ENCODE measurements around the gene RABL2B.
A peak's percentile ranks its signal among the peaks of the same experiment; 100 is the strongest.
"Not testable (repeated sequence)": the region's sequence is repeated elsewhere in the genome, so short reads cannot be mapped to it uniquely, and the experiment has no call there.

Gene RABL2B

DNA sequence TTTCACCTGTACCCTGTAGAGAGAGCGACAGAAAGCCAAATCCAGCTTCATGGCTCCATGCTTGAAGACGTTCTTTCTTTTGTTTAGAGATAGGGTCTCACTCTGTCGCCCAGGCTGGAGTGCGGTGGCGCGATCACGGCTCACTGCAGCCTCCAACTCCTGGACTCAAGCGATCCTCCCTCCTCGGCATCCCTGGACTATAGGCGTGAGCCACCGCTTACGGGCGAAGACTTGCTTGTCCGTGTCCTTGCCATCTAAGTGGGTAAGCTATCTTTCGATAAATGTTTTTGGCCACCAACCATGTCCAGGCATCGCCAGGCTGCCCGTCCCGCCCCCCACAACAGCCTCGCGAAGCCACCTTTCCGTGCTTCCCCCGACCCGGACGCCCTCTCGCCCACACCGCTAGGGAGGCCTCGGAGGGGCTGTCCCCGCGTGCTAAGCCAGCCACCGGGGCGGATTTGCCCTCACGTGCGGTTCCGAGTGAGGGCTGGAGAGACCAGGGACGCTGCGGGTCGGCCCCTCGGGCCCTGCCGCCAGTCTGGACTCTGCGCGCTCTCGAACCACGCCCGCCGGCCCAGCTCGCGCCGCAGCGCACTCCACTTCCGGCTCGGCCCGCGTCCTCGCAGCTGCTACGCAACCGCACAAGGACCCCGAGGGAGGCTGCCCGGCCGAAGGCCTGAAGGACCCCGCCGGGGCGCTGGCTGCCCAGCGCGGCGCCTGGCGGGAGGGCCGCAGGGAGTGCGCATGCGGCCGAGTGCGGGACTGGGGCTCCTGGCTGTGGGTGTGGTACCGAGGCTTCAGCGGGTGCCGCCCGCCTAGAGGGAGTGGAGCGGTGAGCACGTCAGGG is at the start of gene RABL2B:
TSS of gene RABL2B (minus strand) at position 604 of the 847 bp plus-strand sequence. CDS start 1,342 bp downstream, outside the sequence.
- DNase-seq, result peak; percentile 78

DNA sequence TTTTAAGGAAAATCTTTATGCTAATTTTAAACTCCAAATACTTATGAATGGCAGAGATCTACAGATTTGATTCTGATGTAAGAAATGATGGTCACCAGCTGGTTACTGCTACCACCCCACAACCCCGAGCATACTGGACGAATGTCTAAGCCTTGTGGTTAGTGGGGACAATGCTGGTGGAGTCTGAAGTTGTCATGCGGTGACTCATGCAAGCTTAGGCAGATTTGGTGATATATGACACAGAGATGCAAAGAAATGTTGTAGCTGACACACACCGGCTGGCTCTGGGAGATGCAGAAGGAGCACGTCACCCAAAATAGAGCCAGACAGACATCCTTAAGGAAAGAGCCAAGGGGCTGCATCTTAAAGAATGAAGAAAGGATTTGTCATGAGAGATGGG is 3.5 kb upstream of the RABL2B start:
- not testable (repeated sequence) for DNase-seq

DNA sequence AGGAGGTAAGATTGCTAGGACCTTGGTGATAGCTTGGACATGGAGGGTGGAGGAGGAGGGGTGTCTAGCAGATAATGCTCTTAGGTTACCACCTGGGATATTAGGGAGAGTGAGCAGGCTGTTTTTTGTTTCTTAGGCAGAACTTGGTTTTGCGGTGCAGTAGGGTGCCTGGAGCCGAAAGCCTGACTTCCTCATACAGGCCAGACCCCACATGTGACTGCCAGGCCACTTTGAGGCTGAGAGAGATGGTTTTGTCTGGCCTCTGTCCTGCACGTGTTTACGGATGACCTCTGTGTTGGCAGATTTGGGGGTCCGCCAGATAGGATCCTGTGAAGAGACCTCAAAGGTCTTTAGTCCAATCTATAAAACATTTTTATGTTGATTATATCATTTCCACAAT is 1.9 kb upstream of the RABL2B start:
- not testable (repeated sequence) for DNase-seq

DNA sequence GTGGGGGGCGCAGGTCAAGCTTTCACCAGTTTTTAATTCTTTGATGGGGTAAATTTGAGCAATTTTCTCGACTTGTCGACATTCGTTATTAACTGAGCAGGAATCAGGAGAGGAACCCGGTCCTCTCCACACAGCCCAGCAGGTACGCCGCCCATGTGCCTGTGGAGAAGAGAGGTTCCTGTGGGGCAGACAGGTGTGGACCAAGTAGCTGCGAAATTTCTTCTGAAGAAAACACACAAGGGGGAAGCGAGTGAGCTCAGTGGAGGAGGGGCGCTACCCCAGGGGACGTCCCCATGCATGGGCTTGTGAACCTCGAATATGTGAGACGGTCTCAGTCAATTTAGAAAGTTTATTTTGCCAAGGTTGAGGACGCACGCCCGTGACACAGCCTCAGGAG is 442 bp upstream of the RABL2B start:
- DNase-seq, result not testable (repeated sequence)

DNA sequence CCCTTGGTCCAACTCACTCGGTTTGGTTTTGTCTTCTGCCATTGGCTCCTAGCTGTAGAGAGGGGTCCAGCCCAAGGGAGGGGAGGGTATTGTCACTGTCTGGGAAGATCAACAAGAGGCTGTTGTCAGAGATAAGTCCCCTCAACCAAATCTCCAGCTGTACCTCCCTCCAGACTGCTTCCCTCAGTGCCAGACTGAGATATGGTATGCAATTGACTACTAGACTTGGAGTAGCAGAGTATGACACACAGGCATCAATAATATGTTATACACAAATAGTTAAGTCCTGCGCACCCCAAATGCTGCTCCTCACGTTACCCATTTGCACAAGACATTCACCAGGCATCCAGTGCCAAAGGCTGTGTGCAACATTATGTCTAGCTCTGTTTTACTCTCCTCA is 1.2 kb downstream of the RABL2B start:
- DNase-seq, result not testable (repeated sequence)

DNA sequence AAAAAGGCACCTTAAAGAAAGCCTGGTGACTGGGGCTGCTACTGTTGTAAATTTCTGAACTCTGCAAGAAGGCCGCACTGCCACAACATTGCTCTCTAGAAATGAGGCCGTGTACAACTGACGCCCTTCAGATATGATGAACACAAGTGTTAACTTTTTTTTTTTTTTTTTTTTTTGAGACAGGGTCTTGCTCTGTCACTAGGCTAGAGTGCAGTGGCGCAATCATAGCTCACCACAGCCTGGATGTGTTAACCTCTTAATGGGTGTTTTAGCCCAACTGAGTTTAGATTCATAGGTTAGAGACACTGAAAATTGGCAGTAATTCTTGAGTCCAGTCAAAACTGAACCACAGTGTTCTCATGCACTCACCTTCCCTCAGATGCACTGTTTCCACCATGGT is 3.2 kb downstream of the RABL2B start:
- DNase-seq, result not testable (repeated sequence)

DNA sequence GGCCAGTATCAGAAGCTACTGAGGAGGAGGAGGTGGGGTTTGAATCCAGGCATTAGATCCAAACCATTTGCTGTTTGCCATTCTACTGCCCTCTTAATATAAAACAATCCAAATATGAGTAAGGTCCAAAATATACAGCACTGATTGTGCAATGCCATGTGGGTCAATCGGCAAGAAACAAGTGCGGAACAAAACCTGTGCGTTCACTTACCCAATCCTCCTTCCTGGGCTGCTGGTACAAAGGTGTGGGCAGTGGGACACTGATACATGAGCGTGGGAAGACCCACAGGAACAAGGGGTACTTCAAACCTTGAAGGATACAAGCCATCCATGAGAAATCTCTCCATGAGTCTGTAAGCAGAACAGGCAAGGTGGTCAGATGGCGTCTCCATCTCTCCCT is 5.8 kb downstream of the RABL2B start:
- DNase-seq, result not testable (repeated sequence)

DNA sequence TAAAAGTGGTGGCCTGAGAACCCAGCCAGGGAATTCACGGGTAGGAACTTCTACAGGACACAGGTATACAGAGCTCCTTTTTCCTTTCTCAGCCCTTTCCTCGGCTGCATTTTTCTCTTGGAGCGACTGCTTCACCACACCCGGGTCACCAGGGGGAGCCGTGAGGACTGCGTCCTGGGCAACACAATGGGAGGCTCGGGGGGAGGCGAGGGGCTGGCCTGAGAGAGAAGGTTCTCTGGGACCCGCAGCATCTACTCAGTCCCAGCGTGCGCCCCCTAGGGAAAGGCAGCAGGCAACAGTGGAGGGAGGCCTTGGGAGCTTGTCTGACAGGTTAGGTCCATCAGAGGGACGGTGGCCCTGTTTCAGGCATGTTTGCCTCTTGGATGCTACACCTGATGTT is 8.3 kb downstream of the RABL2B start:
- not testable (repeated sequence) for DNase-seq

DNA sequence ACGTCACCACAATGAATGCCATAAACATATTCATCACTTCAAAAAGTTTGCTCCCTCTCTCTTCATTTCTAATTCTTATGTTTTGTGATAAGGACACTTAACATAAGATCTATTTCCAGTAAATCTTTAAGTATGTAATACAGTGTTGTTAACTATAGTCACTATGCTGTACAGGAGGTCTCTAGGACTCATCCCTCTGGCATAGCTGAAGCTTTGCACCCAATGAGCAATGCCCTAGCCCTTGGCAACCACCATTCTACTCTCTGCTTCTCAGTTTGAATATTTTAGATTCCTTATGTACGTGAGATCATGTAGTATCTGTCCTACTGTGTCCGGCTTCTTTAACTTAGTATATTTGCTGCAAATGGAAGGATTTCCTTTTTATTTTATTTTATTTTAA is 19.1 kb downstream of the RABL2B start:
- not testable (repeated sequence) for DNase-seq

DNA sequence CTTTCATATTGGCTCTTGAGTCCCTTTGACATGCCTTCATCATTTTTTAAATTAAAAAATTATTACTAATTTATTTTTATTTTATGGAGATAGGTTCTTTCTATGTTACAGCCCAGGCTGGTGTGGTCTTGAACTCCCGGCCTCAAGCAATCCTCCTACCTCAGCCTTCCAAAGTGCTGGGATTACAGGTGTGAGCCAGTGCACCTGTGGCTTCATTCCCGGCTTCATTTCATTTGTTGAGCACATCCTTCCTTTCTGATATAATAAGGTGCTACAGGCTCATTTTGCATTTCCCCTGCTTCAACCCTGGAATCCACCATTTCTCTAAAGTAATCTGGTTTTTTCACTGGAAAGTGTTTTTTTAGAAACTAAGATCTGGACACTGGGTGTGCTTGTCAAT is 21.6 kb downstream of the RABL2B start:
- DNase-seq, result not testable (repeated sequence)

DNA sequence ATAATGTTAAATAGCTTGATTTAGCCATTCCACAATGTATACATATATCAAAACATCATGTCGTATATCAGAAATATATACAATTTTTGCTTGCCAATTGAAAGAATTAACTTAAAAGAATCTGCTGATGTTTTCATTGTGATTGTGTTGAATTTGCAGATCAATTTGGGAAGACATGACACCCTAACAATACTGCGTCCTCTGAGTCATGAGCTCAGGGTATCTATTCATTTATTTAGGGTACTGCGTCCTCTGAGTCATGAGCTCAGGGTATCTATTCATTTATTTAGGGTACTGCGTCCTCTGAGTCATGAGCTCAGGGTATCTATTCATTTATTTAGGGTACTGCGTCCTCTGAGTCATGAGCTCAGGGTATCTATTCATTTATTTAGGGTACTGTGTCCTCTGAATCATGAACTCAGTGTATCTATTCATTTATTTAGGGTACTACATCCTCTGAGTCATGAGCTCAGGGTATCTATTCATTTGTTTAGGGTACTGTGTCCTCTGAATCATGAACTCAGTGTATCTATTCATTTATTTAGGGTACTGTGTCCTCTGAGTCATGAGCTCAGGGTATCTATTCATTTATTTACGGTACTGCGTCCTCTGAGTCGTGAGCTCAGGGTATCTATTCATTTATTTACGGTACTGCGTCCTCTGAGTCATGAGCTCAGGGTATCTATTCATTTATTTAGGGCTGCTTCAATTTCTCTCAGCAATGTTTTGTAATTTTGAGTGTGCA is 23.7 kb downstream of the RABL2B start:
- not testable (repeated sequence) for DNase-seq

DNA sequence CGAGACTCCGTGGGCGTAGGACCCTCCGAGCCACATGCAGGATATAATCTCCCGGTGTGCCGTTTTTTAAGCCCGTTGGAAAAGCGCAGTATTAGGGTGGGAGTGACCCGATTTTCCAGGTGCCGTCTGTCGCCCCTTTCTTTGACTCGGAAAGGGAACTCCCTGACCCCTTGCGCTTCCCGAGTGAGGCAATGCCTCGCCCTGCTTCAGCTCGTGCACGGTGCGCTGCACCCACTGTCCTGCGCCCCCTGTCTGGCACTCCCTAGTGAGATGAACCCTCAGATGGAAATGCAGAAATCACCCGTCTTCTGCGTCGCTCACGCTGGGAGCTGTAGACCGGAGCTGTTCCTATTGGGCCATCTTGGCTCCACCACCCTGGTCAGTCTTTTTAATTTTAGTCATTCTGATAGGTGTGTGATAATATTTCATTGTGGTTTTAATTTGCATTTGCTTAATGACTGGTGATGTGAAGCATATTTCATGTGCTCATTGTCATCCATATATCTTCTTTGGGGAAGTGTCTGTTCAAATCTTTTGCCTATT is 26.4 kb downstream of the RABL2B start:
- not testable (repeated sequence) for DNase-seq

DNA sequence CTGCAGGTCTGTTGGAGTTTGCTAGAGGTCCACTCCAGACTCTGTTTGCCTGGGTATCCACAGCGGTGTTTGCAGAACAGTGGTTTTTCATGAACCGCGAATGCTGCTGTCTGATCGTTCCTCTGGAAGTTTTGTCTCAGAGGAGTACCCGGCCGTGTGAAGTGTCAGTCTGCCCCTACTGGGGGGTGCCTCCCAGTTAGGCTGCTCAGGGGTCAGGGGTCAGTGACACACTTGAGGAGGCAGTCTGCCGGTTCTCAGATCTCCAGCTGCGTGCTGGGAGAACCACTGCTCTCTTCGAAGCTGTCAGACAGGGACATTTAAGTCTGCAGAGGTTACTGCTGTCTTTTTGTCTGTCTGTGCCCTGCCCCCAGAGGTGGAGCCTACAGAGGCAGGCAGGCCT is 27.0 kb downstream of the RABL2B start:
- not testable (repeated sequence) for DNase-seq

DNA sequence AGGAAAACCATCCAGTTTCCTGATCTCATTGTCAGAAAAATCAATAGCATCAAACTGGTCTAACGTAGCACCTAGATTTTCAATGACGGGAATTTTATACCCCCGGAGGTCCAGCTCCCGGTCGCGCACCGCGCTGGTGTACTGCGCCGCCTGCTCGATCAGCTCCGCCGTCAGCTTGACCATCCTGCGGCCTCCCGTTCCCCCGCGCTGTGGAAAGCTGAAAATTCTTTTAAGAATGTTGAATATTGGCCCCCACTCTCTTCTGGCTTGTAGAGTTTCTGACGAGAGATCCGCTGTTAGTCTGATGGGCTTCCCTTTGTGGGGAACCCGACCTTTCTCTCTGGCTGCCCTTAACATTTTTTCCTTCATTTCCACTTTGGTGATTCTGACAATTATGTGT is 28.2 kb downstream of the RABL2B start:
- DNase-seq, result not testable (repeated sequence)

DNA sequence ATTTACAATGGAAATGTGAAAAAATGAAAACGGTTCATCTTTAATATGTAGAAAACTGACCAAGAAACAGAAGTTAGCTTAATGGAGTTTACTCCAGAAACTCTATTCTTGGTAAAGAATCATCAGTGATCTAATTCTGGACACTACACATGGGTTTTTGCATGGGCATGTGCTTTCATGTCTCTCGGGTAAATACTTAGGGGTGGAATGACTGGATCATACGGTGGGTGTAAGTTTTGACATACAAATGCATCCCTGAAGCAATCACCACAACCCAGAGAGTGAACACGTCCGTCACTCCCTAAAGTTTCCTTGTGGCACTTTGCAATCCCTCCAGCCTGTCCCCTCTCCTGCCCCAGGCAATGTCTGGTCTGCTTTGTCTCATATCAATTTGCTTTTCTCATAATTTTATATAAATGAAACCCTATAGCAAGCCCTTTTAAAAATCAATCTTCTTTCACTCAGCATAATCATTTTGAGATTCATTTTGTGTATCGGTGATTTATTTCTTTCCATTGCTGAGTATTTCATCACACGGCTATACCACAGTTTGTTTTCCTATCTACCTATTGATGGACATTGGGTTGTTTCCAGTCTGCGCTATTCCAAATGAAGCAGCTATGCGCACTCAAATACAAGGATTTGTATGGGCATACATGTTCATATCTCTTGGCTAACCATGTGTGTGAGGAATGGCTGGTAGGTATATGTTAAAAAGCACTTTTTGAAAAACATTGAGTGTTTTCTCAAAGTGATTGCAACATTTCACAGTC is 33.9 kb downstream of the RABL2B start:
- not testable (repeated sequence) for DNase-seq

DNA sequence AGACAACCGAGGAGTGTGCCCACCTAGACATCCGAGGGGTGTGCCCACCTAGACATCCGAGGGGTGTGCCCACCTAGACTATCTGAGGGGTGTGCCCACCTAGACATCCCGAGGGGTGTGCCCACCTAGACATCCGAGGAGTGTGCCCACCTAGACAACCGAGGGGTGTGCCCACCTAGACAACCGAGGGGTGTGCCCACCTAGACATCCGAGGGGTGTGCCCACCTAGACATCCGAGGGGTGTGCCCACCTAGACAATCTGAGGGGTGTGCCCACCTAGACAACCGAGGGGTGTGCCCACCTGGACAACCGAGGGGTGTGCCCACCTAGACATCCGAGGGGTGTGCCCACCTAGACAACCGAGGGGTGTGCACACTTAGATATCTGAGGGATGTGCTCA is 34.8 kb downstream of the RABL2B start:
- not testable (repeated sequence) for DNase-seq

DNA sequence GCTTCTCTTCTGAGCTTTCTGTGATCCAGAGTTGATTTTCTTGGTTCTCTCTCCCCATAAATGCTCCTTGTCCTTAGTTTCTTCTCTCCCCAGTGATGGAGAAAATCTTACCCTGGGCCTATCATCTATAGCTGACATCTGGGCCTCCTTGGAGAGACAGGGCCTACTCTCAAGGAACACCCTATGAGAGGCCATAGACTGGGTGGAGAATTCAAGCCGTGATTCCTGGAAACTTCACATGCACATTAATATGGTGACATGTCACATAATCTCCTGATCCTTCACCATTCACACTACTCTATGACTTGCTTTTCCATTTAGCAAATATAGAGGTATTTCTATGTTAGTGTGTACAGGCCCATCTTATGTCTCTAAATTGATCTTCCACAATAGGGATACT is 35.9 kb downstream of the RABL2B start:
- not testable (repeated sequence) for DNase-seq

DNA sequence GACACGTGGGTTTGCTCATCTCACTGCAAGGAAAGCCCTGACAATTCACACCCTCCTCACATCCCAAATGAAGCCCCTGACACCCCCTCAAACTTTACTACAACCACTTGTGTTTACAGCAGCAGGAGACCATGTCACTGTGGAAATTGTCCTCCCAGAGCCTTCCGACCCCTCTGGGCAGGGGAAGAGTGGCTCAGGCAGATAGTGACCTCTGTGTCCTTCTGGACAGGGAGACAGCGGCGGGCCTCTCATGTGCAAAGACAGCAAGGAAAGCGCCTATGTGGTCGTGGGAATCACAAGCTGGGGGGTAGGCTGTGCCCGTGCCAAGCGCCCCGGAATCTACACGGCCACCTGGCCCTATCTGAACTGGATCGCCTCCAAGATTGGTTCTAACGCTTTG is 39.0 kb downstream of the RABL2B start:
- DNase-seq, result not testable (repeated sequence)

DNA sequence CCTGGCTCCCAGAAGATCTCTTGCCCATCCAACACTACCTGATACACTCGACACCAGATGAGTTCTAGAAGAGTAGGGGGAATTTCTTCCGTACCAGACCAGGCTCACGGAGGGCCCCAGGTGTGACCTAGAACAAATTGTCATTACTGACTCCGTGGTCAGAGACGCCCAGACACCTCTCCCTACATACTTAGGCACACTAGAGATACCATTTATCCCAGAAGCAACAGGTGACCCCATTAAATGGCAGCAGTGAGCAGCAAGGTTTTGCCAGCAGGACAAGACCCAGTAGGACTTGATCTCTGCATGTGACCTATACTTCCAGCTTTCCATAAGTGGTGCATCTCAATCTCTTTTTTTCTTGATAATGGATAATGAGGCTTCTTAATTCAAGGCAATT is 42.7 kb downstream of the RABL2B start:
- DNase-seq, result not testable (repeated sequence)

DNA sequence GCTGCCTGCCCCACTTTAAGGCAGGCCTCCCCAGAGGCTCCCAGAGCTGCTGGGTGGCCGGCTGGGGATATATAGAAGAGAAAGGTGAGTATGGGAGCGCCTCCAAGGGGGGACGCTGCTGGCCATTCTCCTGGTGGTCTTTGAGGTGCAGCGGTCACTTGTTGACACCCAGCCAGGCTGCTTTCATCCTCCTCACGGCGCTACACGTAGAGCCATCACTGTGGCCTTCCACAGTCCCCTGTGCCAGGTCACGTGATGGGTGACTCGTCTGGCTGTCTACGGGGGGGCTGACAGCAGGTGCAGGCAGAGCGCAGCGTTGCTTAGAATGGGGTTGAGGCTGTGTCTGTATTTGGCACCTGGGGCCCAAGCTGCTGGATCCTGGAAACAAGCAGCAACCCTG is 43.5 kb downstream of the RABL2B start:
- no peak for DNase-seq

DNA sequence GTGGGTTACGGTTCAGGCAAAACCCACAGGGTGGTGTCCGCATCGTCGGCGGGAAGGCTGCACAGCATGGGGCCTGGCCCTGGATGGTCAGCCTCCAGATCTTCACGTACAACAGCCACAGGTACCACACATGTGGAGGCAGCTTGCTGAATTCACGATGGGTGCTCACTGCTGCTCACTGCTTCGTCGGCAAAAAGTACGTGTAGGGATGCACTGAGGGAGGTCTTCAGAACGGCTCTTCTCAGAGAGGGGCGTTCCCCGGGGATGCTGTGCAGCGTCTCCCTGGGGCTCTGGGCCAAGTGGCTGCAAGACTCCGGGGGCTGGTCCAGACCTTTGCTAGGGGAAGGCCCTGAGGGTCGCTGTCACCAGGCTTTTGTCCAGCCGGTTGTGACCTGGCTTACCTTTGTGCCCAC is 44.2 kb downstream of the RABL2B start:
- no peak for DNase-seq

DNA sequence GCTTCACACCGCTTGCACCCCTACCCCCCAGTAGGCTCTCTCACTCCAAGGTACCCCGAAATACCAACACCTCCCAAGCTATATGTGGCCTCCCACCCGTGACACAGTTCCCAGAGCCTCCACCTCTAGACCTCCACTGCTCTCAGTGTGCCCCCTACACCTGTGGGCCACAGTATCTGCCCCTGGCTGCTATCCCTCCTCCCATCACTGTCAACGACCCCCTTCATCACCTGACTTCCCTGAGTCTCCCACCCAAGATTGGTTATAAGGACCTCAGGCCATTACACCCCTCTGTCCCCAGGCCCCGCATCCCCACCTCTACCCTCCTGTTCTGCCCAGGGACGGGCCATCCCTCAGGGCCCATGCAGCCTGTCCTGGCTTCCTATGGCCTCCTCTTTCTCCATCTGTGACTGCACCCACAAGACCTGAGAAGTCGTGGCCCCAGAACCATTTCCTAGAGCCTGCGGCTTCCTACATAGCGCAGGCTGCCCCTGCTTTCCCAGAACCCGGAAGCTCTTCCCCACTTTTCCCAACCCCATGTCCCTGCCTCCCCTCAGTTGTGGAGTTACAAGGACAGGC is 44.7 kb downstream of the RABL2B start:
- DNase-seq, result no peak

Data from GDM1 (cell line).